Right lobe of liver (tissue), 4 donors: ENCODE data around the gene CLDN7.
A peak's percentile ranks its signal among the peaks of the same experiment; 100 is the strongest.

Experiments used
- CTCF ChIP-seq, 4 donors: fragments of 200-600 bp in 3 of 4; fragments of 450-650 bp in 1 of 4; IDR thresholded peaks; one replicate each; pipeline versions ENCODE4 v1.5.1 to v1.8.0; 2016 to 2022; ENCODE audit warnings: antibody characterized with exemption in 4 of 4, mild to moderate bottlenecking in 2 of 4
- POLR2A ChIP-seq: fragments of 450-650 bp; IDR thresholded peaks from one replicate; pipeline ENCODE4 v1.6.1; 2017; ENCODE audit warnings: antibody characterized with exemption, mild to moderate bottlenecking
- donor health status: DM: no; HTN: no; CAD: no.
- donor health status: DM: no; HTN: no; CAD: no.
- donor health status: DM: no; HTN: yes; CAD: no.

- TF ChIP-seq POLR2A = peak; percentile 54
- no peak for TF ChIP-seq CTCF (IDR thresholded peaks at IDR 0.05)
These were observed 20.2 kb downstream of the CLDN7 start, which contains the start of gene GABARAP for GRCh38 chr17:7241783-7242716.
